ENCODE results near the gene METAP1. TPM values are rescaled to one million over a fixed set of nuclear protein-coding genes. Genes with fewer than 3 reads are reported as not detected.

Gene METAP1
- total RNA-seq, 1 experiment from 2014 or later, result 72.2 TPM

DNA sequence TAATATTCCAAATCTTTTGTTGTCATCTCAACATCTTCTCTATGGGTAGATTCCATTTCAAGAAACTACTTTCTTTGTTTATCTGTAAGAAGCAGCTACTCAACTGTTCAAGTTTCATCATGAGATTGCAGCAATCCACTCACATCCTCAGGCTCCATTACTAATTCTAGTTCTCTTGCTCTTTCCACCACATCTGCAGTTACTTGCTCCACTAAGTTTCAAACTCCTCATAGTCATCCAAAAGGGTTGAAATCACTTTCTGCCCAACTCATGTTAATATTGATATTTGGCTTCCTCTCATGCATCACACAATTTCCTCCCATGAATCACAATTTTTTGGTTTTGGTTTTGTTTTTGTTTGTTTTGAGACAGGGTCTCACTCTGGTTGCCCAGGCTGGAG lies 57.4 kb downstream of the METAP1 start:
- no peak for DNase-seq (ENCODE audit: low spot score)
- TF ChIP-seq, protein P1, sequence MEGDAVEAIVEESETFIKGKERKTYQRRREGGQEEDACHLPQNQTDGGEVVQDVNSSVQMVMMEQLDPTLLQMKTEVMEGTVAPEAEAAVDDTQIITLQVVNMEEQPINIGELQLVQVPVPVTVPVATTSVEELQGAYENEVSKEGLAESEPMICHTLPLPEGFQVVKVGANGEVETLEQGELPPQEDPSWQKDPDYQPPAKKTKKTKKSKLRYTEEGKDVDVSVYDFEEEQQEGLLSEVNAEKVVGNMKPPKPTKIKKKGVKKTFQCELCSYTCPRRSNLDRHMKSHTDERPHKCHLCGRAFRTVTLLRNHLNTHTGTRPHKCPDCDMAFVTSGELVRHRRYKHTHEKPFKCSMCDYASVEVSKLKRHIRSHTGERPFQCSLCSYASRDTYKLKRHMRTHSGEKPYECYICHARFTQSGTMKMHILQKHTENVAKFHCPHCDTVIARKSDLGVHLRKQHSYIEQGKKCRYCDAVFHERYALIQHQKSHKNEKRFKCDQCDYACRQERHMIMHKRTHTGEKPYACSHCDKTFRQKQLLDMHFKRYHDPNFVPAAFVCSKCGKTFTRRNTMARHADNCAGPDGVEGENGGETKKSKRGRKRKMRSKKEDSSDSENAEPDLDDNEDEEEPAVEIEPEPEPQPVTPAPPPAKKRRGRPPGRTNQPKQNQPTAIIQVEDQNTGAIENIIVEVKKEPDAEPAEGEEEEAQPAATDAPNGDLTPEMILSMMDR (conservative IDR thresholded peaks at IDR 0.05; ENCODE audit: low read depth, low read length), result no peak
- TF ChIP-seq EZH2 (IDR thresholded peaks at IDR 0.05; ENCODE audit: borderline replicate concordance, low read depth, low read length, poor library complexity, severe bottlenecking), result no peak
- BruUV-seq (replicated peaks), result no TSS peak
- POLR2A ChIA-PET (ENCODE audit: low non-redundant PET), result no interaction called here
- Histone ChIP-seq H3K4me3 (ENCODE audit: low read depth, low read length, poor library complexity, severe bottlenecking) (no peak overlapping the region), H3K9me3 (ENCODE audit: low read depth, low read length, poor library complexity, severe bottlenecking) (no peaks in the 10 kb centered on the region), H3K27me3 (replicated peaks; ENCODE audit: insufficient read depth, low read depth, low read length, poor library complexity) (no peaks in the 10 kb centered on the region), H3K36me3 (ENCODE audit: insufficient read depth, low read length, poor library complexity, severe bottlenecking) (peaks cover 43% of the 10 kb centered on the region), H3K27ac (ENCODE audit: low read depth, low read length, poor library complexity, severe bottlenecking) (no peak overlapping the region), H3K4me1 (ENCODE audit: insufficient read depth, low read length, poor library complexity, severe bottlenecking) (peaks cover 5% of the 10 kb centered on the region)
- CTCF ChIA-PET, result no interaction called here
- intact Hi-C loops (cut with micrococcal nuclease; ENCODE audit: unreplicated experiment), result loop anchor here (10.0 kb wide), 2 partner anchors 108 to 308 kb away; no protein-coding TSS in a partner anchor

DNA sequence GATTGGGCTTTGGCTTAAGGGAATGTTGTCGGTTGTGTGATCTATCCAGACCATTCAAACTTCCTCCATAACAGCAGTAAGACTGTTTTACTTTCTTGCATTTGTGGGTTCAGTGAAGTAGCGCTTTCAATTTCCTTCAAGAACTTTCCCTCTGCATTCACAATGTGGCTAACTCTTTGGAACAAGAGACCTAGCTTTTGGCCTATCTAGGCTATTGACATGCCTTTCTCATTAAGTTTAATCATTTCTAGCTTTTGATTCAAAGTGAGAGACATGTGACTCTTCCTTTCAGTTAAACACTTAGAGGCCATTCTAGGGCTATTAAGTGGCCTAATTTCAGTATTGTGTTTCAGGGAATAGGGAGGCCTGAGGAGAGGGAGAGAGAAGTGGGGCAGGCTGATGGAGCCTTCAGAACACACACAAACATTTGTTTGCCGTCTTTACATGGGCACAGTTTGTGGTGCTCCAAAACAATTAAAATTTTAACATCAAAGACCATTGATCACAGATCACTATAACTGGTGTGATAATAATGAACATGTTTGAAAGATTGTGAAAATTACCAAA lies 59.0 kb downstream of the METAP1 start:
- TF ChIP-seq, protein P1 (conservative IDR thresholded peaks at IDR 0.05; ENCODE audit: low read depth, low read length), result no peak
- no peak for TF ChIP-seq EZH2 (IDR thresholded peaks at IDR 0.05; ENCODE audit: borderline replicate concordance, low read depth, low read length, poor library complexity, severe bottlenecking)
- Histone ChIP-seq H3K27me3 (replicated peaks; ENCODE audit: insufficient read depth, low read depth, low read length, poor library complexity) (no peaks in the 10 kb centered on the region), H3K4me1 (ENCODE audit: insufficient read depth, low read length, poor library complexity, severe bottlenecking) (peaks cover 7% of the 10 kb centered on the region), H3K36me3 (ENCODE audit: insufficient read depth, low read length, poor library complexity, severe bottlenecking) (peaks cover 37% of the 10 kb centered on the region), H3K27ac (ENCODE audit: low read depth, low read length, poor library complexity, severe bottlenecking) (no peak overlapping the region), H3K4me3 (ENCODE audit: low read depth, low read length, poor library complexity, severe bottlenecking) (no peak overlapping the region), H3K9me3 (ENCODE audit: low read depth, low read length, poor library complexity, severe bottlenecking) (no peaks in the 10 kb centered on the region)
- intact Hi-C loops (cut with micrococcal nuclease; ENCODE audit: unreplicated experiment), result loop anchor here (10.0 kb wide), 2 partner anchors 110 to 310 kb away; no protein-coding TSS in a partner anchor
- no peak for DNase-seq (ENCODE audit: low spot score)
- POLR2A ChIA-PET (ENCODE audit: low non-redundant PET), result interaction anchor here (0.7 kb wide), 1 partner anchor 20 kb away, joined by 3 read pairs; no protein-coding TSS in a partner anchor
- CTCF ChIA-PET, result interaction anchor here (0.7 kb wide), 1 partner anchor 28 kb away, joined by 9 read pairs; no protein-coding TSS in a partner anchor
- BruUV-seq (replicated peaks), result no TSS peak

DNA sequence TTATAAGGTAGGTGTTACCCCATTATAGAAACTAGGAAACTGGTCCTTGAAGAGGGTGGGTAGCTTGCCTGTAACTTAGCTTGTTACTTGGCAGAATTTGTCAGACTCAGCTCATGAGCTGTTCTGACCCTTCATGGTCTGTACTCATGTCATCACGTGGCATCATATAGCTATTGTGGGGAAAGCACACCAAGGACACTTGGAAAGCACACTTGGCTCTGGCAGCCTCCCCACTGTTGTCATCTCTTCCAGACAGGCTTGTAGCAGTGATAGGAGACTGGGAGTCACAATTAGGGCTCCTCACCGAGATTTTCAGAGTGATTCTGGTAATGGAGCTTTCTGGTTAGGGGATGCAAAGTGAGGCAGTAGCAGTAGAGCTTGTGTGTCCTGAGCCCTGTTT lies 62.7 kb downstream of the METAP1 start:
- CTCF ChIA-PET, result no interaction called here

More for the DNA sequence above, 62.7 kb downstream of the METAP1 start:
- Histone ChIP-seq H3K4me3 (ENCODE audit: low read depth, low read length, poor library complexity, severe bottlenecking) (no peak overlapping the region), H3K27me3 (replicated peaks; ENCODE audit: insufficient read depth, low read depth, low read length, poor library complexity) (no peaks in the 10 kb centered on the region), H3K4me1 (ENCODE audit: insufficient read depth, low read length, poor library complexity, severe bottlenecking) (peaks cover 10% of the 10 kb centered on the region), H3K27ac (ENCODE audit: low read depth, low read length, poor library complexity, severe bottlenecking) (no peak overlapping the region), H3K36me3 (ENCODE audit: insufficient read depth, low read length, poor library complexity, severe bottlenecking) (peaks cover 34% of the 10 kb centered on the region), H3K9me3 (ENCODE audit: low read depth, low read length, poor library complexity, severe bottlenecking) (no peaks in the 10 kb centered on the region)
- BruUV-seq (replicated peaks), result no TSS peak
- TF ChIP-seq, protein P1 (conservative IDR thresholded peaks at IDR 0.05; ENCODE audit: low read depth, low read length), result no peak
- no peak for TF ChIP-seq EZH2 (IDR thresholded peaks at IDR 0.05; ENCODE audit: borderline replicate concordance, low read depth, low read length, poor library complexity, severe bottlenecking)
- intact Hi-C loops (cut with micrococcal nuclease; ENCODE audit: unreplicated experiment), result loop anchor here (10.0 kb wide), 2 partner anchors 113 to 313 kb away; no protein-coding TSS in a partner anchor
- POLR2A ChIA-PET (ENCODE audit: low non-redundant PET), result interaction anchor here (0.6 kb wide), 1 partner anchor 1219 kb away, joined by 4 read pairs; no protein-coding TSS in a partner anchor
- DNase-seq (ENCODE audit: low spot score), result no peak

Measured in A673 (cell line).